PC-3 (cell line): ENCODE data around the gene LSM3. TPM values are rescaled to one million over a fixed set of nuclear protein-coding genes. Genes with fewer than 3 reads are reported as not detected.

Experiments used
- ATAC-seq: fragments of 200-7000 bp; cut with Tn5 transposase; 2 replicates; pipeline ENCODE4 v1.9.1; 2020; ENCODE audit warnings: mild to moderate bottlenecking, moderate library complexity
- BruUV-seq: library from RNA; stranded (reverse); fragments of 400-500 nt; replicated peaks from 2 replicates; lab custom pipeline; 2021; lab: Mats Ljungman, UMichigan
- CTCF ChIA-PET: fragments of 300-600 bp; sonication (Branson Sonifier 250); formaldehyde crosslinking; loops from one replicate; lab custom pipeline; 2022; ENCODE audit warnings: antibody characterized with exemption; lab: Charles Lee
- POLR2A ChIA-PET: fragments of 300-600 bp; sonication (Branson Sonifier 250); formaldehyde crosslinking; loops from one replicate; lab custom pipeline; 2022; ENCODE audit warnings: antibody characterized with exemption; ENCODE audit not compliant: unreplicated experiment; lab: Charles Lee
- DNase-seq: peaks from one replicate; pipeline ENCODE4 v3.0.0-alpha.2; 2015
- H2AFZ ChIP-seq: fragments of 300-600 bp; sonication (generic); 2 replicates; pipeline ENCODE4 v1.6.0; 2016; ENCODE audit warnings: antibody characterized with exemption, low read length
- H3F3A ChIP-seq: fragments of 300-600 bp; sonication (generic); one replicate; pipeline ENCODE4 v1.6.0; 2017; ENCODE audit warnings: antibody characterized with exemption, low read length, control low read depth, mild to moderate bottlenecking; ENCODE audit not compliant: unreplicated experiment
- H3K27ac ChIP-seq: fragments of 300-600 bp; sonication (generic); 2 replicates; pipeline ENCODE4 v1.5.1; 2016; ENCODE audit warnings: mild to moderate bottlenecking, low read length
- H3K27me3 ChIP-seq: fragments of 300-600 bp; sonication (generic); 2 replicates; pipeline ENCODE4 v1.6.1; 2016; ENCODE audit warnings: low read length, mixed read lengths
- H3K36me3 ChIP-seq: fragments of 300-600 bp; sonication (generic); 2 replicates; pipeline ENCODE4 v1.6.1; 2016; ENCODE audit warnings: low read depth, mixed run types, low read length, mixed read lengths
- H3K4me1 ChIP-seq: fragments of 300-600 bp; sonication (generic); 2 replicates; pipeline ENCODE4 v1.5.1; 2016; ENCODE audit warnings: low read length; ENCODE audit not compliant: insufficient read depth
- H3K4me2 ChIP-seq: fragments of 300-600 bp; sonication (generic); 2 replicates; pipeline ENCODE4 v1.6.0; 2016; ENCODE audit warnings: low read length
- H3K4me3 ChIP-seq: fragments of 300-600 bp; sonication (generic); 2 replicates; pipeline ENCODE4 v1.5.1; 2016; ENCODE audit warnings: mild to moderate bottlenecking, low read length, mixed read lengths
- H3K79me2 ChIP-seq: fragments of 300-600 bp; sonication (generic); 2 replicates; pipeline ENCODE4 v1.6.1; 2017; ENCODE audit warnings: low read length, mixed read lengths
- H3K9ac ChIP-seq: fragments of 300-600 bp; sonication (generic); 2 replicates; pipeline ENCODE4 v1.6.0; 2016; ENCODE audit warnings: mild to moderate bottlenecking, low read length
- H3K9me2 ChIP-seq: fragments of 300-600 bp; sonication (generic); replicated peaks from 2 replicates; pipeline ENCODE4 v1.6.1; 2016; ENCODE audit warnings: mixed run types, low read length, mixed read lengths
- H3K9me3 ChIP-seq: fragments of 300-600 bp; sonication (generic); 2 replicates; pipeline ENCODE4 v1.6.1; 2016; ENCODE audit warnings: low read length, mixed read lengths
- H4K20me1 ChIP-seq: fragments of 300-600 bp; sonication (generic); 2 replicates; pipeline ENCODE4 v1.6.1; 2016; ENCODE audit warnings: low read length, mixed read lengths
- EZH2 ChIP-seq: fragments of 300-600 bp; sonication (generic); IDR thresholded peaks from one replicate; pipeline ENCODE4 v1.6.1; 2017; ENCODE audit warnings: antibody characterized with exemption, mild to moderate bottlenecking, low read length; ENCODE audit not compliant: unreplicated experiment
- EZH2phosphoT487 ChIP-seq: fragments of 300-600 bp; sonication (generic); IDR thresholded peaks from 2 replicates; pipeline ENCODE4 v1.6.1; 2018; ENCODE audit warnings: mild to moderate bottlenecking, antibody characterized with exemption, low read length, borderline replicate concordance
- intact Hi-C: fragments of 100-400 bp; cut with micrococcal nuclease; formaldehyde crosslinking; loops from 2 replicates; pipeline ENCODE4 v1.9.0; 2023
- total RNA-seq: library from RNA; depleted of rRNA; stranded (reverse); fragments of >200 nt; gene quantifications from 2 replicates; pipeline ENCODE4 v1.2.3, GENCODE V29; 2014
- TF ChIP-seq, protein P1 (sequence below): fragments of 300-600 bp; sonication (generic); conservative IDR thresholded peaks from 2 replicates; pipeline ENCODE4 v1.5.1; 2017; ENCODE audit warnings: antibody characterized with exemption, low read depth, mild to moderate bottlenecking, low read length

LSM3 gene
- total RNA-seq, 1 experiment from 2014 or later, result 27.2 TPM

DNA sequence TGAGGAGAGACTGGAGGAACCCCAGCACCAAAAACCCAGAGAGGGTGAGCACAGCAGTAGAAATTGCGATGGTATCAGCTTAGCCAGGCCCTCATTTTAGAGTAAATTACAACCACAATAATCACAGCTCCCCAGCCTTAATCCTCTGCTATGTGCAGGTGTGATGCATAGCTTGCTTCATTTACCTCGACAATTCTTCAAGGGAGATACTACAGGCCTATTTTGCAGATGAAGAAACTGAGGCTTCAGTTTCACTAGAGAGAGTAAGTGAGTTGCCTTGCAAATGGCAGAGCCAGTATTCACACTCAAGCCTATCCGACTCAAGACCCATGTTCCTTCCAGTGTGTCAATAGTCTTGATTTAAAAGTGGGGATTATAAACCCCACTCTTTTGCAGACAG, 33.4 kb downstream of the LSM3 start:
- H3K4me2 ChIP-seq, result no peak overlapping the region
- CTCF ChIA-PET, result interaction anchor here (0.5 to 0.8 kb wide), 2 partner anchors 8 kb away, joined by 3 read pairs; no protein-coding TSS in a partner anchor

DNA sequence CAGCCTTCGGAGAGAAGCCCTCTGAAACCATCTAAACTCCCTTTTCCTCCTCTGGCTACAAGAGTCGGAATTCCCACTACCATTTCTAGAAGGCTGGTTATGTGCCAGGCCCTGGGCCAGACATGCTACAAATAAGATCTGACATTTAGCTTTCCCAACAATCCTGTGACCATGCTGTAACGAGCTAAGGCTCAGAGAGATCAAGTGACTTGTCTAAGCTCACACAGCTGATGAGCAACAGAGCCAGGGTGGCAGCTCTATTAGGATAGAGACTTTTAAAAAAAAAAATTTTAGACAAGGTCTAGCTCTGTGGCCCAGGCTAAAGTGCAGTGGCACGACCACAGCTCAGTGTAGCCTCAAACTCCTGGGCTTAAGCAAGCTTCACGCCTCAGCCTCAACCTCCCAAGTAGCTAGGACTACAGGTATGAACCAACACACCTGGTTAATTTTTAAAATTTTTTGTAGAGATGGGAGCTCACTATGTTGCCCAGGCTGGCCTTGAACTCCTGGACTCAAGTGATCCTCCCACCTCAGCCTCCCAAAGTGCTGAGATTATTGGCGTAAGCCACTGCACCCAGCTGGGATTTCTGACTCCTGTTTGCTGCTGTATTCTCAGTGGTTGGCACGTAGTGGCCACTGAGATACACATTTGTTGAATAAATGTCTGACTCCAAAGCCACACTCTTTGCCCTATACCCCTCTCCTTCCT, 34.6 kb downstream of the LSM3 start:
- no TSS peak for BruUV-seq
- no peak overlapping the region for H3K27ac ChIP-seq
- intact Hi-C loops, result no loop called here
- H2AFZ ChIP-seq, result no peak overlapping the region
- H3K4me3 ChIP-seq, result no peak overlapping the region
- ATAC-seq (no peak), DNase-seq (no peak)
- H3K36me3 ChIP-seq, result no peaks in the 10 kb centered on the region
- no peak for TF ChIP-seq EZH2
- TF ChIP-seq, protein P1, sequence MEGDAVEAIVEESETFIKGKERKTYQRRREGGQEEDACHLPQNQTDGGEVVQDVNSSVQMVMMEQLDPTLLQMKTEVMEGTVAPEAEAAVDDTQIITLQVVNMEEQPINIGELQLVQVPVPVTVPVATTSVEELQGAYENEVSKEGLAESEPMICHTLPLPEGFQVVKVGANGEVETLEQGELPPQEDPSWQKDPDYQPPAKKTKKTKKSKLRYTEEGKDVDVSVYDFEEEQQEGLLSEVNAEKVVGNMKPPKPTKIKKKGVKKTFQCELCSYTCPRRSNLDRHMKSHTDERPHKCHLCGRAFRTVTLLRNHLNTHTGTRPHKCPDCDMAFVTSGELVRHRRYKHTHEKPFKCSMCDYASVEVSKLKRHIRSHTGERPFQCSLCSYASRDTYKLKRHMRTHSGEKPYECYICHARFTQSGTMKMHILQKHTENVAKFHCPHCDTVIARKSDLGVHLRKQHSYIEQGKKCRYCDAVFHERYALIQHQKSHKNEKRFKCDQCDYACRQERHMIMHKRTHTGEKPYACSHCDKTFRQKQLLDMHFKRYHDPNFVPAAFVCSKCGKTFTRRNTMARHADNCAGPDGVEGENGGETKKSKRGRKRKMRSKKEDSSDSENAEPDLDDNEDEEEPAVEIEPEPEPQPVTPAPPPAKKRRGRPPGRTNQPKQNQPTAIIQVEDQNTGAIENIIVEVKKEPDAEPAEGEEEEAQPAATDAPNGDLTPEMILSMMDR, result no peak
- no peak for TF ChIP-seq EZH2phosphoT487
- H3K9ac ChIP-seq, result no peak overlapping the region
- no peaks in the 10 kb centered on the region for H3K27me3 ChIP-seq
- H3K79me2 ChIP-seq, result no peaks in the 10 kb centered on the region
- H3K4me2 ChIP-seq, result no peak overlapping the region
- CTCF ChIA-PET, result interaction anchor here (0.7 to 0.8 kb wide), 2 partner anchors 10 kb away, joined by 3 read pairs; no protein-coding TSS in a partner anchor
- no peaks in the 10 kb centered on the region for H3F3A ChIP-seq
- POLR2A ChIA-PET, result interaction anchor here (0.6 kb wide), 1 partner anchor 15 kb away, joined by 4 read pairs; no protein-coding TSS in a partner anchor
- H3K4me1 ChIP-seq, result no peaks in the 10 kb centered on the region
- H3K9me2 ChIP-seq, result no peaks in the 10 kb centered on the region
- H4K20me1 ChIP-seq, result no peaks in the 10 kb centered on the region
- H3K9me3 ChIP-seq, result no peaks in the 10 kb centered on the region

More for the DNA sequence above, 33.4 kb downstream of the LSM3 start:
- ATAC-seq (no peak), DNase-seq (no peak)
- Histone ChIP-seq H3K36me3 (no peaks in the 10 kb centered on the region), H3K27ac (no peak overlapping the region), H3K27me3 (no peaks in the 10 kb centered on the region), H3K79me2 (no peaks in the 10 kb centered on the region), H2AFZ (no peak overlapping the region), H3K9ac (no peak overlapping the region), H3K4me3 (no peak overlapping the region), H3K9me2 (no peaks in the 10 kb centered on the region), H3F3A (no peaks in the 10 kb centered on the region), H3K9me3 (no peaks in the 10 kb centered on the region), H3K4me1 (no peaks in the 10 kb centered on the region), H4K20me1 (no peaks in the 10 kb centered on the region)
- POLR2A ChIA-PET, result no interaction called here
- TF ChIP-seq EZH2, result no peak
- TF ChIP-seq, protein P1, result no peak
- TF ChIP-seq EZH2phosphoT487, result no peak
- intact Hi-C loops, result no loop called here
- no TSS peak for BruUV-seq

DNA sequence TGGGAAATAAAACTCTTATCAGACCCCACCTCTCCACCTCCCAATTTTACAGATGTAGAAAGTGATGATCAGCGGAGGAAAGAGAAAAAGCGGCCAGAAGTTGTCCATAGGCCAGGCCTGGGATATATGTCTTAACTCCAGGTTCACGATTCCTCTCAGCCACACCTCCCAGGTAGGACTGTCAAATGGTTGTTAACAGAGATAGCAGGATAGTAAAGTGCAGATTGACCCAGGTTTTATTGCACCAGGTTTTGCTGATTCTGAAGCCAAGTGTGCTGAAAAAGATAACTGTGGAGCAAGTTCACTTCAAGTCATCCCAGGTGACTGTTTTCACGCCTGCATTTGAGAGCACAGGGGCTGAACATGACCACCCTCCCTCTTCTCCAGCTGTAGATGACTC, 36.1 kb downstream of the LSM3 start:
- no peaks in the 10 kb centered on the region for H3K36me3 ChIP-seq
- no peak overlapping the region for H3K4me2 ChIP-seq
- no peaks in the 10 kb centered on the region for H3F3A ChIP-seq
- no TSS peak for BruUV-seq
- ATAC-seq (no peak), DNase-seq (no peak)
- TF ChIP-seq, protein P1, result no peak
- TF ChIP-seq EZH2phosphoT487, result no peak
- no peak for TF ChIP-seq EZH2
- H3K27me3 ChIP-seq, result no peaks in the 10 kb centered on the region
- no peaks in the 10 kb centered on the region for H4K20me1 ChIP-seq
- CTCF ChIA-PET, result no interaction called here
- no peak overlapping the region for H3K27ac ChIP-seq
- H3K4me3 ChIP-seq, result no peak overlapping the region
- no peak overlapping the region for H2AFZ ChIP-seq
- no peaks in the 10 kb centered on the region for H3K4me1 ChIP-seq
- no peaks in the 10 kb centered on the region for H3K9me2 ChIP-seq
- intact Hi-C loops, result no loop called here
- no peaks in the 10 kb centered on the region for H3K79me2 ChIP-seq
- 0 out of 2 replicates have a peak, but pooled peaks cover 1% of the 10 kb centered on the region for H3K9me3 ChIP-seq
- POLR2A ChIA-PET, result interaction anchor here (0.7 kb wide), 1 partner anchor 10 kb away, joined by 3 read pairs; no protein-coding TSS in a partner anchor
- no peak overlapping the region for H3K9ac ChIP-seq
